H9 (cell line): ENCODE data around the gene ALOX5. TPM values are rescaled to one million over a fixed set of nuclear protein-coding genes. Genes with fewer than 3 reads are reported as not detected.

Source experiments
- DNase-seq: peaks from one replicate; pipeline ENCODE4 v3.0.0-alpha.2; 2017
- H2AFZ ChIP-seq: one replicate; pipeline ENCODE4 v1.6.1; 2013; ENCODE audit warnings: mild to moderate bottlenecking, low read length, control low read depth, moderate library complexity
- H2AK5ac ChIP-seq: 2 replicates; pipeline ENCODE4 v1.6.1; 2013; ENCODE audit warnings: low read length, control low read depth, mixed read lengths; ENCODE audit not compliant: insufficient read length
- H2BK120ac ChIP-seq: one replicate; pipeline ENCODE4 v1.6.1; 2013; ENCODE audit warnings: low read depth, mild to moderate bottlenecking, low read length, control low read depth, inconsistent platforms; ENCODE audit not compliant: poor library complexity, severe bottlenecking
- H2BK12ac ChIP-seq: 2 replicates; pipeline ENCODE4 v1.6.1; 2013; ENCODE audit warnings: low read length, control low read depth, mixed read lengths, low read depth; ENCODE audit not compliant: insufficient read length
- H2BK15ac ChIP-seq: 2 replicates; pipeline ENCODE4 v1.6.1; 2013; ENCODE audit warnings: low read depth, low read length, control low read depth
- H2BK20ac ChIP-seq: one replicate; pipeline ENCODE4 v1.6.1; 2013; ENCODE audit warnings: low read depth, mild to moderate bottlenecking, low read length, control low read depth, inconsistent platforms; ENCODE audit not compliant: poor library complexity, severe bottlenecking
- H2BK5ac ChIP-seq: 2 replicates; pipeline ENCODE4 v1.6.1; 2013; ENCODE audit warnings: low read length, control low read depth, mixed read lengths; ENCODE audit not compliant: insufficient read length
- H3K14ac ChIP-seq: 2 replicates; pipeline ENCODE4 v1.6.1; 2013; ENCODE audit warnings: low read length, control low read depth; ENCODE audit not compliant: insufficient read depth
- H3K18ac ChIP-seq: 2 replicates; pipeline ENCODE4 v1.6.1; 2013; ENCODE audit warnings: low read depth, mild to moderate bottlenecking, mixed read lengths, low read length, control low read depth; ENCODE audit not compliant: insufficient read length
- H3K23ac ChIP-seq: 2 replicates; pipeline ENCODE4 v1.6.1; 2013; ENCODE audit warnings: low read length, control low read depth, mixed read lengths, low read depth; ENCODE audit not compliant: insufficient read length
- H3K23me2 ChIP-seq: 2 replicates; pipeline ENCODE4 v1.6.1; 2013; ENCODE audit warnings: low read depth, mild to moderate bottlenecking, mixed read lengths, low read length, control low read depth; ENCODE audit not compliant: insufficient read length, poor library complexity, severe bottlenecking
- H3K27ac ChIP-seq: 2 replicates; pipeline ENCODE4 v1.5.1; 2013; ENCODE audit warnings: low read length, control low read depth, mixed read lengths, low read depth; ENCODE audit not compliant: insufficient read length
- H3K27me3 ChIP-seq: 2 replicates; pipeline ENCODE4 v1.6.1; 2013; ENCODE audit warnings: low read length, control low read depth, inconsistent platforms; ENCODE audit not compliant: insufficient read depth
- H3K4ac ChIP-seq: 2 replicates; pipeline ENCODE4 v1.6.1; 2013; ENCODE audit warnings: low read depth, mild to moderate bottlenecking, control low read depth, inconsistent platforms, low read length, moderate library complexity
- H3K4me1 ChIP-seq: 2 replicates; pipeline ENCODE4 v1.6.1; 2013; ENCODE audit warnings: low read length, control low read depth, inconsistent platforms; ENCODE audit not compliant: insufficient read depth
- H3K4me2 ChIP-seq: 2 replicates; pipeline ENCODE4 v1.6.1; 2013; ENCODE audit warnings: low read length, control low read depth, mixed read lengths; ENCODE audit not compliant: insufficient read length, insufficient read depth
- H3K56ac ChIP-seq: 2 replicates; pipeline ENCODE4 v1.6.1; 2013; ENCODE audit warnings: low read depth, mild to moderate bottlenecking, mixed read lengths, low read length, control low read depth; ENCODE audit not compliant: insufficient read length
- H3K79me1 ChIP-seq: 2 replicates; pipeline ENCODE4 v1.6.1; 2013; ENCODE audit warnings: low read depth, mild to moderate bottlenecking, moderate library complexity, low read length, control low read depth, inconsistent platforms; ENCODE audit not compliant: insufficient read depth, poor library complexity, severe bottlenecking
- H3K79me2 ChIP-seq: 2 replicates; pipeline ENCODE4 v1.6.1; 2013; ENCODE audit warnings: low read length, control low read depth, inconsistent platforms; ENCODE audit not compliant: insufficient read depth
- H3K9ac ChIP-seq: 2 replicates; pipeline ENCODE4 v1.6.1; 2013; ENCODE audit warnings: low read length, control low read depth, mixed read lengths; ENCODE audit not compliant: insufficient read length; ENCODE audit errors: extremely low read depth
- H3K9me3 ChIP-seq: one replicate; pipeline ENCODE4 v1.6.1; 2013; ENCODE audit warnings: low read depth, low read length, inconsistent platforms; ENCODE audit not compliant: control insufficient read depth
- H3T11ph ChIP-seq: one replicate; pipeline ENCODE4 v1.6.1; 2013; ENCODE audit warnings: mild to moderate bottlenecking, low read length, control low read depth, inconsistent platforms
- H4K20me1 ChIP-seq: one replicate; pipeline ENCODE4 v1.6.1; 2013; ENCODE audit not compliant: control insufficient read depth, insufficient read length, insufficient read depth
- H4K5ac ChIP-seq: 2 replicates; pipeline ENCODE4 v1.6.1; 2013; ENCODE audit warnings: low read depth, mild to moderate bottlenecking, mixed read lengths, low read length, control low read depth; ENCODE audit not compliant: insufficient read length
- H4K8ac ChIP-seq: replicated peaks from 2 replicates; pipeline ENCODE4 v1.6.1; 2013; ENCODE audit warnings: low read length, control low read depth, mixed read lengths, low read depth; ENCODE audit not compliant: insufficient read length
- H4K91ac ChIP-seq: 2 replicates; pipeline ENCODE4 v1.6.1; 2013; ENCODE audit warnings: low read depth, mild to moderate bottlenecking, moderate library complexity, mixed read lengths, low read length, control low read depth; ENCODE audit not compliant: insufficient read length
- H3K27ac Mint-ChIP-seq, 3 experiments: 2 replicates in 2 of 3; 3 replicates in 1 of 3; pipeline ENCODE4 v1.8.0; 2020 to 2021; ENCODE audit warnings: mixed read lengths in 3 of 3, mild to moderate bottlenecking in 1 of 3, moderate library complexity in 1 of 3
- H3K27me3 Mint-ChIP-seq: 2 replicates; pipeline ENCODE4 v1.8.0; 2021; ENCODE audit warnings: low read depth, mild to moderate bottlenecking, moderate library complexity, mixed read lengths
- H3K36me3 Mint-ChIP-seq, 3 experiments: 2 replicates in 2 of 3; 3 replicates in 1 of 3; pipeline ENCODE4 v1.8.0; 2020 to 2021; ENCODE audit warnings: low read depth in 3 of 3, mixed read lengths in 3 of 3; ENCODE audit not compliant: insufficient read depth in 1 of 3
- H3K4me1 Mint-ChIP-seq, 2 experiments: 2 replicates each; pipeline ENCODE4 v1.8.0; 2020; ENCODE audit warnings: mixed read lengths in 2 of 2
- H3K4me3 Mint-ChIP-seq, 2 experiments: 2 replicates in 1 of 2; 3 replicates in 1 of 2; pipeline ENCODE4 v1.8.0; 2020 to 2021; ENCODE audit warnings: mild to moderate bottlenecking in 2 of 2, mixed read lengths in 2 of 2, moderate library complexity in 1 of 2
- H3K9me3 Mint-ChIP-seq, 2 experiments: 2 replicates in 1 of 2; 3 replicates in 1 of 2; pipeline ENCODE4 v1.8.0; 2020; ENCODE audit warnings: mild to moderate bottlenecking in 2 of 2, mixed read lengths in 2 of 2, moderate library complexity in 1 of 2
- CTCF ChIP-seq: fragments of 200-600 bp; sonication (generic); conservative IDR thresholded peaks from 3 replicates; pipeline ENCODE4 v1.8.0; 2021; ENCODE audit warnings: antibody characterized with exemption, mild to moderate bottlenecking
- WGBS: extraction: QIAGEN DNeasy Blood & Tissue Kit; methylation state at CpG from one replicate; pipeline ENCODE4 v1.1.7; 2013; ENCODE audit warnings: missing lambda C conversion rate, low lambda C conversion rate, mixed read lengths; ENCODE audit not compliant: insufficient read length; ENCODE audit errors: extremely low coverage; 5-methylcytosine and 5-hydroxymethylcytosine counted together
- total RNA-seq: library from RNA; stranded (reverse); gene quantifications from 2 replicates; pipeline ENCODE4 v1.2.1, GENCODE V29; 2021

ALOX5 gene
- total RNA-seq, 1 experiment from 2014 or later: 3.7 TPM

- H3K9me3 Mint-ChIP-seq: no peaks in the 10 kb centered on the region
- H2BK20ac ChIP-seq: no peak overlapping the region
- no peak overlapping the region for H3K56ac ChIP-seq
- no peak for TF ChIP-seq CTCF
- no peak overlapping the region for H3K18ac ChIP-seq
- H3K27me3 Mint-ChIP-seq: no peaks in the 10 kb centered on the region
- H2BK12ac ChIP-seq: no peak overlapping the region
- H3K4me1 ChIP-seq: no peaks in the 10 kb centered on the region; the same call in 1 of the 2 replicates
- H2BK5ac ChIP-seq: no peak overlapping the region
- H3T11ph ChIP-seq: no peak overlapping the region
- H3K27ac Mint-ChIP-seq: peak overlapping the region in 1 of 3 experiments; percentile 73; a peak in 2 of 7 replicates
- no peak overlapping the region for H3K27ac ChIP-seq
- no peak overlapping the region for H3K4me3 Mint-ChIP-seq
- no peaks in the 10 kb centered on the region for H3K36me3 Mint-ChIP-seq
- no peak overlapping the region for H4K91ac ChIP-seq
- no peak overlapping the region for H3K14ac ChIP-seq
- DNase-seq: no peak
- H2BK15ac ChIP-seq: no peak overlapping the region
- H3K9me3 ChIP-seq: no peaks in the 10 kb centered on the region
- no peak overlapping the region for H2AFZ ChIP-seq
- WGBS: no CpG with 5 or more reads among the region's 5 CpGs
- H3K4me2 ChIP-seq: no peak overlapping the region
- H2AK5ac ChIP-seq: no peak overlapping the region
- no peaks in the 10 kb centered on the region for H3K27me3 ChIP-seq
- H3K79me1 ChIP-seq: no peaks in the 10 kb centered on the region
- H4K8ac ChIP-seq: no peak overlapping the region
- H3K23ac ChIP-seq: no peak overlapping the region
- peaks cover 20 to 24% of the 10 kb centered on the region in 2 experiments for H3K4me1 Mint-ChIP-seq
- H4K20me1 ChIP-seq: no peaks in the 10 kb centered on the region
- H3K23me2 ChIP-seq: no peaks in the 10 kb centered on the region
- no peak overlapping the region for H4K5ac ChIP-seq
- no peak overlapping the region for H2BK120ac ChIP-seq
- no peak overlapping the region for H3K4ac ChIP-seq
- no peaks in the 10 kb centered on the region for H3K79me2 ChIP-seq
- H3K9ac ChIP-seq: no peak overlapping the region
These were observed 92.8 kb downstream of the ALOX5 start for GRCh38 chr10:45466784-45467183.
